SK-N-SH treated with all-trans-retinoic acid at 6 μM for 48 hours (cell line): Measurements from ENCODE around the gene TBX18.

Experiments
- ARNTL ChIP-seq: fragments of 450-650 bp; formaldehyde crosslinking; IDR thresholded peaks from 2 replicates; pipeline ENCODE4 v1.5.0; 2020; ENCODE audit warnings: low read depth, mild to moderate bottlenecking, moderate library complexity, borderline replicate concordance
- CSDC2 ChIP-seq: fragments of 250-450 bp; sonication (Bioruptor Pico); IDR thresholded peaks from 2 replicates; pipeline ENCODE4 v1.5.0; 2020; ENCODE audit warnings: mild to moderate bottlenecking, moderate library complexity
- CSRNP3 ChIP-seq: fragments of 250-450 bp; sonication (Bioruptor Pico); IDR thresholded peaks from 2 replicates; pipeline ENCODE4 v1.5.1; 2021; ENCODE audit warnings: mild to moderate bottlenecking, moderate library complexity
- OSR1 ChIP-seq: fragments of 250-450 bp; sonication (Bioruptor Pico); IDR thresholded peaks from 2 replicates; pipeline ENCODE4 v1.8.0; 2022; ENCODE audit warnings: moderate library complexity, mild to moderate bottlenecking, inconsistent platforms
- PATZ1 ChIP-seq: fragments of 250-450 bp; sonication (Bioruptor Pico); IDR thresholded peaks from 2 replicates; pipeline ENCODE4 v1.8.0; 2020; ENCODE audit warnings: mild to moderate bottlenecking, moderate library complexity, borderline replicate concordance
- POU6F1 ChIP-seq: fragments of 250-450 bp; sonication (Bioruptor Pico); IDR thresholded peaks from 2 replicates; pipeline ENCODE4 v1.8.0; 2021; ENCODE audit warnings: low read depth, mild to moderate bottlenecking, moderate library complexity, borderline replicate concordance
- SNAI2 ChIP-seq: fragments of 250-450 bp; sonication (Bioruptor Pico); IDR thresholded peaks from 2 replicates; pipeline ENCODE4 v1.5.0; 2020; ENCODE audit warnings: mild to moderate bottlenecking, moderate library complexity
- ZFP30 ChIP-seq: fragments of 450-650 bp; formaldehyde crosslinking; IDR thresholded peaks from 2 replicates; pipeline ENCODE4 v1.5.0; 2022; ENCODE audit warnings: mild to moderate bottlenecking, moderate library complexity

- TF ChIP-seq ARNTL (CRISPR knock-in tag) (no peak), SNAI2 (no peak), POU6F1 (CRISPR knock-in tag) (no peak), PATZ1 (CRISPR knock-in tag) (no peak), CSDC2 (CRISPR knock-in tag) (no peak), CSRNP3 (CRISPR knock-in tag) (no peak), ZFP30 (no peak), OSR1 (CRISPR knock-in tag) (no peak)
Measured at GRCh38 chr6:84763886-84764331, 489 bp downstream of the TBX18 start.
